Activated CD8-positive, alpha-beta memory T cell treated with anti-CD3 and anti-CD28 coated beads for 48 hours (primary cell): Measurements from ENCODE around the gene GRIK4.
"Not testable (repeated sequence)": the region's sequence is repeated elsewhere in the genome, so short reads cannot be mapped to it uniquely, and the experiment has no call there.

Experiments used
- DNase-seq, 3 experiments: peaks; one replicate each; pipeline ENCODE4 v3.0.0-alpha.2; 2020; ENCODE audit warnings: low read depth in 2 of 3, low spot score in 2 of 3

The GRIK4 gene

GRCh38 chr11:120774591-120775386, 263.2 kb downstream of the GRIK4 start:
- no peak for DNase-seq

- no peak for DNase-seq
Measured at GRCh38 chr11:120775986-120776951, 264.7 kb downstream of the GRIK4 start.

- no peak for DNase-seq
Measured at GRCh38 chr11:120778685-120779490, 267.3 kb downstream of the GRIK4 start.

GRCh38 chr11:120780239-120780638, 268.7 kb downstream of the GRIK4 start:
- no peak for DNase-seq

GRCh38 chr11:120781486-120782120, 270.1 kb downstream of the GRIK4 start:
- DNase-seq = no peak

- no peak for DNase-seq
Measured at GRCh38 chr11:120784566-120785251, 273.2 kb downstream of the GRIK4 start.

GRCh38 chr11:120785576-120785975, 274.0 kb downstream of the GRIK4 start:
- no peak for DNase-seq

- DNase-seq = no peak
Measured at GRCh38 chr11:120786206-120786735, 274.7 kb downstream of the GRIK4 start.

GRCh38 chr11:120787224-120787623, 275.7 kb downstream of the GRIK4 start:
- not testable (repeated sequence) for DNase-seq

GRCh38 chr11:120789391-120789790, 277.8 kb downstream of the GRIK4 start:
- DNase-seq = no peak

- no peak for DNase-seq
Measured at GRCh38 chr11:120792306-120792705, 280.8 kb downstream of the GRIK4 start.

GRCh38 chr11:120793150-120793549, 281.6 kb downstream of the GRIK4 start:
- DNase-seq = no peak

- no peak for DNase-seq
Measured at GRCh38 chr11:120793806-120794479, 282.4 kb downstream of the GRIK4 start.

- no peak for DNase-seq
Measured at GRCh38 chr11:120794748-120795147, 283.2 kb downstream of the GRIK4 start.

- DNase-seq = no peak
Measured at GRCh38 chr11:120795185-120795584, 283.6 kb downstream of the GRIK4 start.

- DNase-seq = no peak
Measured at GRCh38 chr11:120797143-120797542, 285.6 kb downstream of the GRIK4 start.

GRCh38 chr11:120798854-120799253, 287.3 kb downstream of the GRIK4 start:
- DNase-seq = no peak

GRCh38 chr11:120800206-120800605, 288.7 kb downstream of the GRIK4 start:
- no peak for DNase-seq
